ENCODE results near the gene GAB3.
"Not testable (repeated sequence)": the region's sequence is repeated elsewhere in the genome, so short reads cannot be mapped to it uniquely, and the experiment has no call there.

Gene GAB3

DNA sequence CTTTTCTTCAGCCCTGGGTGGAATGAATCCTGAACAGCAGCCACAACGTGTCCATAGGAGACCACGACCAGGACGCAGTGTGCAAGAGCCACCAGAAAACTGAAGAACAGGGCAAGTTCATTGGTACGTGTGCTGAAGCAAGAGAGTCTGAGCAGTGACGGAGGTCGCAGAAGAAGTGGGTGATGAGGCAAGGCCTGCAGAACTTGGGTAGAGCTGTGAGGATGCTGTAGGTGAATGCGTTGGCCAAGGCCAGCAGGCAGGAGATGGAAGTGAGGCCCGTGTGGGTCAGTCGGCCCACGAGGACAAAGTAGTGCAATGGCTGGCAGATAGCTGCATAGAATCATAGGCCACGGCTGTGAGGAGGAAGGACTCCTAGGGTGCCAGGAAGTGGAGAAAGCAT lies 91.9 kb downstream of the GAB3 start:
- no peak for DNase-seq (ENCODE audit: extremely low read depth in 1 of 2, low read depth in 1 of 2)

DNA sequence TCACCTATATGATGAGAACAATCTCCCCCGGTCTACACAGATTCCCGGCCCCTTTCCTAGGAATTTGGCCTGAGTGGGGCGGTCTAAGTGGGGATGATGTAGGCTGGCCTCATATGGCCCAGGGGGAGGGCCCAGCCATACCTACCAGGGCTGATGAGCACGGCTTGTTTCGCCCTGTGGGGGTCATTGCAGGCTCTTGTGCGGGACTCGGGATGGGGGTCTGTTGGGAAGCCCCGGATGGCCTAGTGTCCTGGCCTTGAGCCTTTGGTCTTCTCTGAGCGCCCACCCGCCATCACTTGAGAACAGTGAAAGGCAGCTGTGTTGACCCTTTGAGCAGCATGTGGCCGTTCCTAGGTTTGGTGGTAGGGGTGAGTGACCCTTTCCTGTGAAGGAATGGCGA lies 92.7 kb downstream of the GAB3 start:
- no peak for DNase-seq (ENCODE audit: extremely low read depth in 1 of 2, low read depth in 1 of 2)

DNA sequence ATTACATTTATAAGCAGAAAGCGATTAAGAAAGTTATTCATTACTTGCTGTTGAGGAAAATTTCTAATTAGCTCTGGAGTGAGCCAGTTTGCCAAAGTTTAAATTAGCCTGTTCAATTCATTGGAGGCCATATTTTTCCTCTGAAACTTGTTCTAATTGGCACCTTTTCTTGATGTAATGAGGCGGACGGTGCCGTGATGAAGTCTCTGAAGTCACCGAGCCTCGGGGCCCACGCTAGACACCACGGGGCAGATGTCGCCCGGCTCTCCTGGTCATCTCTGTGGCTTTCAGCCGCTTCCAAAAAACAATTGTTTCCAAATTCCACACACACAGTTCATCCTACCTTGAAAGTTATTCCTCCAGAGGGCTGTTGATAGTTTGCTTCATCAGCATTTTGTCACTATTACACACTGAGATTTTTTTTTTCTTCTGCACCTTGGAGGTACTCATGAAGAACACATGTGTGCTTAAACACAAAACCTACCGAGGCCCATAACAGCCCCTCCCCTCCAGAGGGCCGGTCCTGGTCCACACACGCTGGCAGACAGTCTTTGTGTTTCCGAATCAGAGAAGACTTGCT lies 93.6 kb downstream of the GAB3 start:
- DNase-seq (ENCODE audit: extremely low read depth in 1 of 2, low read depth in 1 of 2), result no peak

DNA sequence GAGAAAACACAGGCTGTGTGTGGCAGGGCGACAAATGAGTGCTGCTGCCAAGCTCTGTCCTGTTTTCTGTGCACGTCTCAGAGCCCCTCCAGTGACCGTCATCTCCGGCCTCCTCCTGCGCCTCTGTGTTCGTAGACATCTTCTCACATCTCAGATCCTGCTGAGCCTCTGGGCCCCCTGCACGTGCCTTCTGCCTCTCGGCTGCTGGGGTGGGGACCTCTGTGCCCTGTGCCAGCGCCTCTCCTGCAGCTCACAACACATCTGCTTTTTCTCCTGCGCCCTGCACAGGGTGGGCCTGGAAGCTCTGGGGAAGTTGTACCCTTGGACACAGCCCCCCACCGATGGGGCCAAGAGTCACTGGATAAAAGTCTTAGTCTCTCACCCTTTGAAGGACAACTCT lies 95.1 kb downstream of the GAB3 start:
- DNase-seq (ENCODE audit: extremely low read depth in 1 of 2, low read depth in 1 of 2), result no peak

DNA sequence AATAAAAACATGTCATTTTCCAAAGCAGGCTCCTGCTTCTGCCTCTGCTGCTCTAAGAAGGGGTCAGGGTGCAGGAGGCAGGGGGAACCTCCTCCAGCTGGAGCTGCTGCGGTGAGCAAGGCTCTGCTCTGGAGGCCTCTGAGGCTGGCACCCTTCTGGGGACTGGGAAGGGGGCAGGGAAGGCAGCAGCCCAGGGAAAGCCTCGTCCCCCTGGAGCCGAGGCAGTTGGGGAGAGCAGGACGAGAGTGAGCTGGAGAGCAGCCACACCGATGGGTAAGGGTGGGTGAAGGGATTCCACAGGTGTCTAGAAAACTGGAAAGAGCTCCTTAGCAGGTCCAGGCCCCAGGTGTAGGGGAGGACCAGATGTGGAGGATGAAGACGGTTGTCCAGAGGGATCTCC lies 95.5 kb downstream of the GAB3 start:
- no peak for DNase-seq (ENCODE audit: extremely low read depth in 1 of 2, low read depth in 1 of 2)

DNA sequence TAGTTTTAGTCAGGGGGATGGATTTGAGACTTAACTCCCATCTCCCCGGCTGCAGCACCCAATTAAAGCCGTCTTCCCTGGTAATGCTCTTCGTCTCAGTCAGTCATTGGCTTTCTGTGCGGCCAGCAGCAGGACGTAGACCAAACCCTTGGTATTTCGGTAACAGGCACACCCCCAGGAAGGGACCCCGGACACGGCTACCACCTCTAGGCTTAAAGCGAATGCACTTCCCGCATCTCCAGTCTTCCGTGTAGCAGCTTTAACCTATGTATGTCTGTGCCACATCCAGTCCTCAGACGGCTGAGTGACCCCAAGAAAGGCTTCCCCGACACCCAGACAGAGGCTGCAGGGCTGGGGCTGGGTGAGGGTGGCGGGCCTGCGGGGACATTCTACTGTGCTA lies 96.0 kb downstream of the GAB3 start:
- DNase-seq (ENCODE audit: extremely low read depth in 1 of 2, low read depth in 1 of 2), result no peak

DNA sequence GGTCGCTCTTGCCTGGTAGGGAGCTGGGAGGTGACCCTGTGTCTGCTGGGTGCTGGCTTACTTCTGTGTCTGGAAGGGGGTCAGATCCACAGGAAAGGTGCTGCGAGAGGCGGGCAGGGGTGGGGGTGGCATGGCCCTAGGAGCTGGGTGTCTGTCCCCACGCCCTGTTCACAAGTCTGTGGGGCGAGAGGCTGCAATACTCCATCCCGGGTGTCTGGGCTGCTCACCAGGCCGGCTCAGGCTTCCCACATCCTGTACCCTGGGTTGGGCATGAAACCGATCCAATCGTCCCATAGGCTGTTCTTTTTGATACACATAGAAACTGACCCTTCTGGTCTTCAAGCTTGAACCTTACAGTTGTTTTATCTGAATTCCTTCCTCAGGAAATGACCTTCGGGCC lies 96.5 kb downstream of the GAB3 start:
- DNase-seq (ENCODE audit: extremely low read depth in 1 of 2, low read depth in 1 of 2), result no peak

DNA sequence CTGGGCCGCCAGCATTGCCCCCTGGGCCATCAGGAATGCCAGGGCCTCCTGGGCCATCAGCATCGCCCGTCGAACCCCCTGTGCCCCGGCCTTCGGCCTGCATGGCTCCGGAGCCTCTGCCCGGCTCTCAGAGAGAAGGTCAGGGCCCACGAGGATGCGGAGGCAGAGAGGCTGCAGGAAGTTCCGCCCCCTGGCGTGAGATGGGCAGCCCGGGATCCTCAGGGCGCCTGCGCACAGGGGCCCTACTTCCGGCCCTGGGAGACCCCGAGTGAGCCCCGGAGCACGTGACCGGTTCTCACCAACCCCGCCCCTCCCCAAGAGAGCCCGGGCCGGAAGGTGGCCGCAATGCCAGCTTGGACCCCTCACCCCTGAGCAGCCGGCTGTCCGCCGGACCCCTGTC lies 97.5 kb downstream of the GAB3 start, which contains the start of gene CTAG2:
CTAG2 (minus strand) TSS at position 167 of the 400 bp plus-strand sequence; CDS start at position 103, 64 bp downstream.
- DNase-seq (ENCODE audit: extremely low read depth in 1 of 2, low read depth in 1 of 2), result not testable (repeated sequence)

DNA sequence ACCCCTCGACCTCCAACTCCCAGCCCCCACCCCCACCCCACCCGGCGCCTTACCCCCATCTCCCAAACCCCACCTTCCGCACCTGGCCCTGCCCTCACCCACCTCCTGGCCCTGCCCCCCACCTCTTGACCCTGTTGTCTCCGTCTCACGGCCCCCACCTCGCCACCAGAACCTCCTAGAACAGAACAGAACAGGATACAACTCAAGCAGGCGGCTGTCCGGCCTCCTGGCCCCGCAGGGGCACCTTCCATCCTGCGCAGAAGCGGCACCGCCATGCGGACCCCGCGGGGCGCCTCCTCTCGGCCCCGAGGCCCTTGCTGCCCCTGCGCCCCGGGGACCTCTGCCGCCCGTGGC lies 97.9 kb downstream of the GAB3 start:
- DNase-seq (ENCODE audit: extremely low read depth in 1 of 2, low read depth in 1 of 2), result no peak

DNA sequence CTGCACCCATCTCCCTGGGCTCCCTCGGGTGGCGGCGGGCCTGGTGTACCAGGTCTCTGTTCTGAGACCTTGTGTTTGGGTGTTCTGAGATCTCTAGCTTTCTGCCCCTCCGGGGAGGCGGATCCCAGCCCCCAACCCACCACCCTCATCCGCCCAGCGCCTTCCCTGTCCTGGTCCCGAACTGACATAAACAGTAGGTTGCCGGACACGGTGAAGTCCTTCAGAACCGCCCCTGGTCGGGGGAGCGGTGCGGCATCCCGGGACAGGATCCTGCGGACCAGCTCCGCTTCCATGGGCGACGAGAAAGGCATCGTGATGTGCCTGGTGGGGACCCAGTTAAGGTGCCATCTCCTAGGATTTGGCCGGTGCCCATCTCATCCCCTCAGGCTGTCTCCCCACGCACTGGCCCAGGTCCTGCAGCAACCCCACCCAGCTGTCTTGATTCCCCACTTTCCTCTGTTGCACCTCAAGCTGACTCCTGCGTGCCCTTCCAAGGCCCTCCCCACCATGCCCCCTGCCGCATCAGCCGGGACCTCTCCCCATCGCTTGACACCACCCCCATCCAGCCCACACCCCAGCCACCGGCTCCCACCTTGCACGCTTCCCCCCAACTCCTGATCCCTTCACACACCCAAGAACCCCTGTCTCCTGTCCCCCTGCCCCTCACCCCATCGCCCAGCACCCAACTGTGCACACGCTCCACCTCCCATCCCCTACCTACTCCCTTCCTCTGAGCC lies 98.4 kb downstream of the GAB3 start:
- DNase-seq (ENCODE audit: extremely low read depth in 1 of 2, low read depth in 1 of 2), result no peak

DNA sequence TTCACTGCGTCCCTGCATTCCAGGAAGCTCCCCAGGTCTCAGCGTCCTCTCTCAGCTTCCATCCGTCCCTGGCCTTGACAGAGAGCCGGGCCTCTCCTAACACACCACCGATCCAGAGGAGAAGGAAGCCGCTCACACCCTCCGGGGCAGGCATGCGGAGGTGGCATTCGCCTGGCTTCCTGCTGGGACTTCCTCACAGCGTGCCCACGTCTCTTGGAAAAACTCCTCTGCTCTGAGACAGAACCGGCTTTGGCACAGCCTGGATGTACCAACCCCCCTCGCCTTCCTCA lies 100.7 kb downstream of the GAB3 start:
- DNase-seq (ENCODE audit: extremely low read depth in 1 of 2, low read depth in 1 of 2), result no peak

DNA sequence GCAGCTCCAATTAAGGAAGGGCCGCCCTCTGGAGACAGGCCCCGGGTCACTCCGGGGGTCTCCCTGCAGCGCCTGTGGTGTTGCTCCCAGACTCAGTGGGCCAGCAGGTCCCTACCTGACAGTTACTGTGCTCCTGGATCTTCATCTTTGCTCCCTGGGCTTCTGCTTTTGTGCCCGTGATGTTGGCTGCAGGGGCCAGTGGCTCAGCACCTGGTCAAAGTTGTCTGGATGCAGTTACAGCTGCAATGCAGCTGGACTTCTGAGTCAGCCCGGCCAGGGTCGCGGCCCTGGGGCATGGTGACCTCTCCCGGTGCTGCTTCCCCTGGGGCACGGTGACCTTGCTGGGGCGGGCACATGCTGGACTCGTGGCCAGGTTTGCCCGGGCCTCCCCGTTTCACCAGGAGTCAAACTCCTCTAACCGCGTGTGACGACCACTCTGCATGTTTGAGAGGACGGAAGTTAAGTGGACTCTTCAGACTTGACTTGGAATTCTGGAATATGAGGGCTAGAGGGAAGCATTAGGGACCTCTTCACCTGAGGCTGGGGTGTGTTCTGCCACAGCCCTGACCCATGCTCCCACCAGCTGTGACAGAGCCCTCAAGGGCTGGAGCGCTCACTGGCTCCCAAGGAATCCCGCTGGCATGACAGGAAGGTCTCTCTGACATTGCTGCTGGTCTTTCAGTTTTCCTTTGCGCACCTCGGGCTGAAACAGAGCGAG lies 101.2 kb downstream of the GAB3 start:
- DNase-seq (ENCODE audit: extremely low read depth in 1 of 2, low read depth in 1 of 2), result no peak

DNA sequence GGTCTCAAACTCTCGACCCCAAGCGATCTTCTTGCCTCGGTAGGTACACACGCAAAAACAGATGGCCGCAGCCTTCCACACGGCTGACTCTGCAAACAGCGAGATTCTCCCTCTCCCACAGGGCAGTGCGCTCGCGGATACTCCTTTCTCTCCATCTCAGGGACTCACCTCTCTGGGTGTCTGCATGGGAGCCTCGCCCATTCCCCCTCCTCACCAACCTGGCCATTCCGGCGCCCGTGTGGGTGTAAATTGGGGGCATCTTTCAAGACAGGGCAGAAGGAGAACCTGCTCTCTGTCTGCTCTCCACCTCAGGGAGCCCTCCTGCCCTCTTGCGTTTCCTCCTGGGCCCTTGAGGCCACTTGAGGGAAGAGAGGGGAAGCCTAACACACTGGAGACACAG lies 101.9 kb downstream of the GAB3 start:
- no peak for DNase-seq (ENCODE audit: extremely low read depth in 1 of 2, low read depth in 1 of 2)

DNA sequence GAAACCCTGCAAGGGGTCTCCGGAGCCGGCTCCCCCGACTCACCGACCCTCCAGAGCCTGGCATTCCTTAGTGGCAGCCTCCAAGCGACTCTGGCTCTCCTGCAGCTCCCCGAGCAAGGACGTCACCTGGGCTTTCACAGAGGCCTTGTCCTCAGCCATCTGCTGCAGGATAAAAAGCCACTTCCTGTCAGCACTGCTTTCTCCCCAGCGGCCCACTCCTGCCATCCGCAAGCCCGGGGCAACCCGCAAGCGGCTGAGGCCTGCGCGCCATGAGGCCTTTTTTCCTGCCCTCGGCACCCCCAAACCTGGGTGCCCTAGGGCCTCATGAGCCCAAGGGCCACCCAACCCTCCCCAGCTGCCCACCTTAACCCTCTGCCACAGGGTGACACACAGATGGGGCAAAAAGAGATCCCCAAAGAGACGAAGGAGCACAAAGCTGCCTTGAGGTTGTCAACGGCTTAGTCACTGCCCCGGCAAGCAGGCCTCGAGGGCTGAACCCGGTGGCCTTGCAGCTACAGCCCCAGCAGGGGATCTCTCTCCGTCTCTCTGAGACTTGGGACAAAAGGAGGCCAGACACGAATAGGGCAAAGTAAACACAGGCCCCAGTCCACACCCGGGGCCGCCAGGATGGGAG lies 105.0 kb downstream of the GAB3 start:
- not testable (repeated sequence) for DNase-seq (ENCODE audit: extremely low read depth in 1 of 2, low read depth in 1 of 2)

DNA sequence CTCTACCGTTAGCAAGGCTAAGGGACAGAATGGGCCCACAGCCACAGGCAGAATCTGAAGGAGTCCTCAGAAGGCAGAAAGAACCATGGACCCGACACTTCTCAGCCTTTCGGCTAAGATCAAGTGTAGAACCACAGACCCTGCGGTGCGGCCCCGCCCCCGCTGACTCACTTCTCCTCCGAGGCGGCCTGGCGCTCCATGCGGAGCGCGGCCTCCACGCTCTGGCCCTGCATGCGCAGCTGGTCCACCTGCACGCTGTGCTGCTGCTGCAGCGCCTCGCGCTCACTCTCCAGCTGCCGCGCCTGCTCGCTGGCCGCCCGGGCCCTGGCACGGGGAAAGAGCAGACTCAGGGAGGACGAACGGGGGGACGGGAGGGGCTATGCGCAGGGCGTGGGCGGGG lies 107.2 kb downstream of the GAB3 start:
- DNase-seq (ENCODE audit: extremely low read depth in 1 of 2, low read depth in 1 of 2), result not testable (repeated sequence)

DNA sequence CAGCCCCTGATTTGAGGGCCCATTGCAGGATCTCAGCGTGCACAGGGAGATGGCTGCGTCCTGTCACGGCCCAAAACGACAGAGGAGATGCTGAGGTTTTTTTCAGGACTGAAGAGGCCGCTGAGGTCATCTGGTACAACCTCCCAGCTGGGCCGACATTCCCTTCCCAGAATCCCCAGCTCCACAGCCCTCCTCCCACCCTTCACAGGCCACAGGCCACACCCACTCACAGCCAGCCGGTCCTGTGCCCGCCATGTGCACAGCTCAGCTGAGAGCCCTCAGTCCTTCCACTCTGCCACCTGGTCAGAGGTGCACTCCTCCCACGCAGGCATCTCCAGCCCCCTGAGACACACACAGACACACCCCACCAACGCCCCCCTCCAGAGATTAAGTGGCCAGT lies 109.1 kb downstream of the GAB3 start:
- DNase-seq (ENCODE audit: extremely low read depth in 1 of 2, low read depth in 1 of 2), result not testable (repeated sequence)

DNA sequence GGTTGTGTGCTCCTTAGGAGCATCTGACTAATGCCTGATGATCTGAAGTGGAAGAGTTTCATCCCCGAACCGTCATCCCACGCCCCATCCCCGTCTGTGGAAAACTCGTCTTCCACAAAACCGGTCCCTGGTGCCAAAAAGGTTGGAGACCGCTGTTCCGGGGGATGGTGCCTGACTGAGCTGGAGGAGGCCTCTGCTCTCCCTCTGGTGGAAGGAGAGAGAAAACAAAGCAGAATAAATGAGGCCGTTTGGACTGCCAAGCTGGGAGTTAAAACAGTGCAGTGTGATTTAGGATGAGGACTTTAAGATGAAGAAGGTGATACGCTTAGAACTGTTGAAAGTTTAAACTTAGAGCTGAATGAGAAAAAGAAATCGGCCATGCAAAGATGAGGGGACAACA lies 117.2 kb downstream of the GAB3 start:
- DNase-seq (ENCODE audit: extremely low read depth in 1 of 2, low read depth in 1 of 2), result not testable (repeated sequence)

DNA sequence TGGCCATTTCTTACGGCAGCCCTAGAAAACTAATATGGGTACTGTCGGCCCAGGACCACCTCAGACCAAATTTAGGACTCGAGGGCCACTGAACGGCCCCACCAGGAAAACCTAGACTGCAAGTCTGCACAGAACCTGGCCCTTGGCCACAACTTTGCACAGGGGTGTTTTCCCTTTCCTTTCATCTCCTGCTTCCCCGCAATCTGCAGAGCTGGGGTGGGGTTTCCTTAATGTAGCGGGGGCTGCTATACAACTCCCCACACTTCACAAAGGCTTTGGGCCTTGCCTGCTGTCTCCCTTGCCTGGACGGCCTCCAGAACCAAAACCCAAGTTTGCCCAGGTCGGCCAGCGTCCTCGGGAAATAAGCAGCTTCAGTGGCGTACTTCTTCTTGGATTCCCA lies 119.9 kb downstream of the GAB3 start:
- DNase-seq (ENCODE audit: extremely low read depth in 1 of 2, low read depth in 1 of 2), result not testable (repeated sequence)

DNA sequence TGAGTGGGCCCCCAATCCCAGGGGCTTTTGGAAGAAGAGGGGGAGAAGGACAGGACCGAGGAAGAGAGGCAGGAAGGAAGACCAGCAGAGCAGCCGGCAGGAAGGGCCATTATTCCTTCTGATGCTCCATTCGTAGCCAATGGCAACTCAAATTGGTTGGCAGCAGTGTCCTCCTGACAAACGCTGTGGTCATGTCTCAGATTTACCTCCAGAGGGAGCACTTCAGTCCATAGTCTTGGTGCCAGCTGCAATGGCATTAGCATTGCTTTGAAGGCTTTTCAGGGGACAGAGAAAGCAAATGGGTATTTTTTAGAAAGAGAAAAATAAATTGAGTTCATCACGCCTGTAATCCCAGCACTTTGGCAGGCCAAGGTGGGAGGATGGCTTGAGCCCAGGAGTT lies 121.9 kb downstream of the GAB3 start:
- DNase-seq (ENCODE audit: extremely low read depth in 1 of 2, low read depth in 1 of 2), result not testable (repeated sequence)
